GM12878 (cell line): ENCODE data around the gene ADAMTS6. TPM values are rescaled to one million over a fixed set of nuclear protein-coding genes. Genes with fewer than 3 reads are reported as not detected.

Experiments used
- ATAC-seq: fragments of 200-7000 bp; cut with Tn5 transposase; 3 replicates; pipeline ENCODE4 v1.9.1; 2020; ENCODE audit warnings: mild to moderate bottlenecking, moderate library complexity
- BruUV-seq: library from RNA; stranded (reverse); fragments of 400-500 nt; replicated peaks from 2 replicates; lab custom pipeline; 2021; lab: Mats Ljungman, UMichigan
- CTCF ChIA-PET: fragments of 300-600 bp; sonication (Branson Sonifier 250); formaldehyde crosslinking; extraction: SDS; loops from one replicate; lab custom pipeline; 2021; ENCODE audit warnings: inconsistent platforms; lab: Yijun Ruan, JAX
- POLR2A ChIA-PET: fragments of 350-600 bp; formaldehyde crosslinking; extraction: SDS; loops from one replicate; lab custom pipeline; 2021; ENCODE audit warnings: inconsistent platforms; lab: Charles Lee
- RAD21 ChIA-PET: fragments of 300-600 bp; sonication (Branson Sonifier 250); formaldehyde crosslinking; loops from one replicate; lab custom pipeline; 2023; ENCODE audit warnings: antibody characterized with exemption; ENCODE audit not compliant: unreplicated experiment; lab: Charles Lee
- SMC1A ChIA-PET: fragments of 300-600 bp; sonication (Branson Sonifier 250); formaldehyde crosslinking; loops from one replicate; lab custom pipeline; 2023; ENCODE audit not compliant: unreplicated experiment, uncharacterized antibody; lab: Charles Lee
- DNase-seq: peaks from one replicate; pipeline ENCODE4 v3.0.0-alpha.2; 2011; ENCODE audit warnings: low read depth, low spot score
- FAIRE-seq: peaks from 3 replicates; lab custom pipeline; 2011; peaks lifted over from hg19 to GRCh38; lab: Jason Lieb, UNC
- H2AFZ ChIP-seq: 2 replicates; pipeline ENCODE4 v1.6.0; 2011; ENCODE audit warnings: low read depth, low read length, control low read depth; ENCODE audit not compliant: control insufficient read depth
- H3K27ac ChIP-seq: 2 replicates; pipeline ENCODE4 v1.5.1; 2011; ENCODE audit warnings: control low read depth; ENCODE audit not compliant: control insufficient read depth, insufficient read depth
- H3K27me3 ChIP-seq, 2 experiments: replicated peaks in 1 of 2; 2 replicates each; pipeline versions ENCODE4 v1.6.0 to v1.6.1; 2011; ENCODE audit warnings: low read length in 1 of 2; ENCODE audit not compliant: control insufficient read depth in 2 of 2, insufficient read depth in 2 of 2
- H3K36me3 ChIP-seq, 2 experiments: 2 replicates each; pipeline ENCODE4 v1.5.1; 2011; ENCODE audit warnings: low read length in 1 of 2; ENCODE audit not compliant: control insufficient read depth in 2 of 2, insufficient read depth in 2 of 2
- H3K4me1 ChIP-seq: 2 replicates; pipeline ENCODE4 v1.6.1; 2011; ENCODE audit warnings: mild to moderate bottlenecking, low read length, moderate library complexity, mixed read lengths; ENCODE audit not compliant: control insufficient read depth, insufficient read depth
- H3K4me2 ChIP-seq: 2 replicates; pipeline ENCODE4 v1.6.0; 2011; ENCODE audit warnings: control low read depth; ENCODE audit not compliant: control insufficient read depth, insufficient read depth
- H3K4me3 ChIP-seq: fragments of 200-600 bp; sonication (generic); 2 replicates; pipeline ENCODE4 v1.5.1; 2016
- H3K79me2 ChIP-seq: 2 replicates; pipeline ENCODE4 v1.6.0; 2011; ENCODE audit warnings: low read length; ENCODE audit not compliant: control insufficient read depth, insufficient read depth
- H3K9ac ChIP-seq: 2 replicates; pipeline ENCODE4 v1.8.0; 2011; ENCODE audit warnings: low read length, control low read depth, mixed read lengths; ENCODE audit not compliant: control insufficient read depth, insufficient read depth
- H3K9me3 ChIP-seq: replicated peaks from 3 replicates; pipeline ENCODE4 v1.5.1; 2011; ENCODE audit warnings: mild to moderate bottlenecking, low read length; ENCODE audit not compliant: control insufficient read depth, insufficient read depth
- H4K20me1 ChIP-seq: 2 replicates; pipeline ENCODE4 v1.6.0; 2011; ENCODE audit not compliant: control insufficient read depth, insufficient read depth
- ETV6 ChIP-seq, 2 experiments: fragments of 450-650 bp in 1 of 2; IDR thresholded peaks in 1 of 2; conservative IDR thresholded peaks in 1 of 2; 2 replicates each; pipeline ENCODE4 v1.6.1; 2014; ENCODE audit warnings: antibody characterized with exemption in 1 of 2, borderline replicate concordance in 1 of 2, low read depth in 1 of 2, mild to moderate bottlenecking in 1 of 2, moderate library complexity in 1 of 2
- GATAD2B ChIP-seq: fragments of 450-650 bp; conservative IDR thresholded peaks from 2 replicates; pipeline ENCODE4 v1.6.1; 2017; ENCODE audit warnings: low read depth, mild to moderate bottlenecking, moderate library complexity
- RAD51 ChIP-seq: fragments of 450-650 bp; IDR thresholded peaks from 2 replicates; pipeline ENCODE4 v1.6.1; 2016; ENCODE audit warnings: moderate library complexity, mild to moderate bottlenecking, inconsistent platforms
- SMARCA5 ChIP-seq: fragments of 450-650 bp; IDR thresholded peaks from 2 replicates; pipeline ENCODE4 v1.6.1; 2017; ENCODE audit warnings: mild to moderate bottlenecking
- TARDBP ChIP-seq: IDR thresholded peaks from 2 replicates; pipeline ENCODE4 v1.6.1; 2016; ENCODE audit warnings: borderline replicate concordance
- ZNF384 ChIP-seq: IDR thresholded peaks from 2 replicates; pipeline ENCODE4 v1.6.1; 2012; ENCODE audit warnings: low read depth, mild to moderate bottlenecking, low read length, improper control_type of control experiment, borderline replicate concordance
- WGBS: methylation state at CpG from one replicate; pipeline ENCODE4 v1.1.6; 2016; ENCODE audit warnings: low lambda C conversion rate; ENCODE audit not compliant: insufficient replicate concordance, insufficient coverage; ENCODE audit errors: missing lambda C conversion rate; 5-methylcytosine and 5-hydroxymethylcytosine counted together
- in situ Hi-C: fragments of 300-500 bp; cut with MboI; formaldehyde crosslinking; loops from 9 replicates; pipeline ENCODE4 v1.14.3; 2018; ENCODE audit warnings: mixed read lengths
- intact Hi-C: fragments of 100-400 bp; cut with micrococcal nuclease; formaldehyde crosslinking; loops from one replicate; pipeline ENCODE4 v1.14.2; 2022; ENCODE audit not compliant: unreplicated experiment
- polyA plus RNA-seq, 11 experiments: library from polyadenylated mRNA; depleted of rRNA in 4 of 11; unstranded in 6 of 11; stranded (reverse) in 5 of 11; fragments of >200 nt; fragmentation: Nextera tagmentation in 4 of 11; fragmentation: Illumina TruSeq in 1 of 11; extraction: Ambion mirVana in 4 of 11; extraction: Trizol in 1 of 11; gene quantifications; 1 replicate in 1 of 11; 2 replicates in 10 of 11; pipeline versions ENCODE4 v1.2.1 to v1.2.3, GENCODE V29; 2011 to 2016; ENCODE audit warnings: inconsistent platforms in 2 of 11, missing spikeins in 2 of 11, low read depth in 1 of 11
- total RNA-seq, 4 experiments: library from RNA; depleted of rRNA in 3 of 4; stranded (reverse); fragments of >200 nt in 3 of 4; fragmentation: Illumina TruSeq in 1 of 4; extraction: Trizol in 1 of 4; gene quantifications; 2 replicates each; pipeline versions ENCODE4 v1.2.1 to v1.2.3, GENCODE V29; 2013 to 2021

ADAMTS6 gene
- total and polyA plus RNA-seq, 10 of the 15 experiments (the other 5 are each of a cell fraction or from before 2014, with no cell fraction given) = 1.1 to 12.3 (median 6.5) TPM

DNA sequence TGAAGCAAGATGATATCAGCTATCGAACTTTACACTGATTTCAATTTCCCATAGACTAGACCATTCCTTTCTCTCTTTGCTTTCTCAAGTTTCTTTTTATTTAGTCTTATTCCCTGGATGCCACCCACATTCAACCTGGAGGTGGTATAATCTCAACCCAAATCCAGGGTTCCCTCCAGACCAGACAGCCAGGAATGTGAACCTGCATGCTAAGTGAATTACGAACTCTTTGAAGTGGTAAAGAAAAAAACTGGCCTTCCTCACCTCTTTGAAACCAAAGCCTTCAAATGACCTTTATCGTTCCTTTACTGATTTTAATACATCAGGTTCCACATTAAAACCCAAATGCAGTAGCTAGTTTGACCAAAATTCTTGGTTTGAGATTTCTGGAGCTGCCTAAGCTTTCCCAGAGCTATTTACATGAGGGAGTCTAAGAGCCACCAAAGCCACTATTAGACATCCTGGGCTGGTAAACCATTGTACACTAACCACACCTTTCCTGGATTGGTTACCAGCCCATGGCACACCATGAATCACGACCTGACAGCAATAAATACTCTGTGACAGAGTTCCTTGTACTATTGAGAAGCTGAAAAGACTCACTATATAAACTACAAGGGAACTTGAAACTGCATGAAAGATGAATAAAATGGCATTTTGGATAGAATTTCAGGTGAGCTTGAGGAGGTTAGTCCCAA, 323.7 kb downstream of the ADAMTS6 start (continued):
- TF ChIP-seq TARDBP (no peak), GATAD2B (no peak), SMARCA5 (no peak)
- TF ChIP-seq, all 136 proteins: peak for 0

DNA sequence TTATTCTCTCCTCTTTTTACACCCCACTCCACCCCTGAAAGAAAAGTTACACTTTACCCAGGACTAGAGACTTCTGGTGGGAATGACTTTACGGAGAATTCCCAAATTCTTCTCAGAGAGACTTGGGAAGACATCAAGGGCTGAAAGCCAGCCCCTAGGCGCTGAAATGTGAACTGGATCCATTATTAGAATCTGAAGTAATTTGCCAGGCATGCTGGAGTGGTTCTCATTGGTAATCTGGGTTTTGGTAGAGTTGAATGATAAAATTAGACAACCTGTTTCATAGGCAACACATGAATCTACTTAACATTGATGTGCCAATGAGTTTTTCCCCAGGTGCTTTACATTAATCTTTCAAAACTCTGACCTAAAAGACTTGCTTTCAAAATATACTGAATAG, 324.8 kb downstream of the ADAMTS6 start:
- Histone ChIP-seq H3K27ac (no peak overlapping the region), H3K9me3 (no peaks in the 10 kb centered on the region), H3K36me3 (no peaks in the 10 kb centered on the region), H3K4me1 (no peaks in the 10 kb centered on the region), H3K79me2 (no peaks in the 10 kb centered on the region), H3K9ac (no peak overlapping the region), H3K4me2 (no peak overlapping the region), H4K20me1 (no peaks in the 10 kb centered on the region), H3K4me3 (no peak overlapping the region), H2AFZ (no peak overlapping the region), H3K27me3 (no peaks in the 10 kb centered on the region)
- ChIA-PET SMC1A (interaction anchor here (0.7 to 1.1 kb wide), 2 partner anchors 123 to 326 kb away, joined by 3 to 4 read pairs; no protein-coding TSS in a partner anchor), RAD21 (no interaction called here), POLR2A (no interaction called here), CTCF (no interaction called here)
- FAIRE-seq (no peak), DNase-seq (no peak), ATAC-seq (no peak)
- intact Hi-C loops (no loop called here), in situ Hi-C loops (no loop called here)
- BruUV-seq = no TSS peak
- TF ChIP-seq TARDBP = no peak
- TF ChIP-seq ETV6 (conservative IDR thresholded peaks at IDR 0.05 in 1 of 2, IDR thresholded peaks at IDR 0.05 in 1 of 2; ENCODE audit: borderline replicate concordance in 1 of 2, low read depth in 1 of 2) = no peak
- no peak for TF ChIP-seq ZNF384
- no peak for TF ChIP-seq RAD51
- 19% methylated on average over 2 of the region's 2 CpGs for WGBS
